GM21576 (cell line): ENCODE data around the gene PDCD4.
"Not testable (repeated sequence)": the region's sequence is repeated elsewhere in the genome, so short reads cannot be mapped to it uniquely, and the experiment has no call there.

Experiments used
- ATAC-seq: cut with Tn5 transposase; IDR thresholded peaks from one replicate; pipeline ENCODE4 v1.9.1; 2021; ENCODE audit warnings: mild to moderate bottlenecking, moderate library complexity; ENCODE audit not compliant: unreplicated experiment

The PDCD4 gene

GRCh38 chr10:110880012-110880411, 8.3 kb downstream of the PDCD4 start:
- no peak for ATAC-seq

GRCh38 chr10:110881247-110881646, 9.5 kb downstream of the PDCD4 start:
- no peak for ATAC-seq

- ATAC-seq = no peak
Observed at GRCh38 chr10:110881905-110882304, 10.2 kb downstream of the PDCD4 start.

- ATAC-seq = no peak
Observed at GRCh38 chr10:110883924-110884323, 12.2 kb downstream of the PDCD4 start.

- no peak for ATAC-seq
Observed at GRCh38 chr10:110885932-110886674, 14.4 kb downstream of the PDCD4 start.

- ATAC-seq = no peak
Observed at GRCh38 chr10:110887560-110887959, 15.8 kb downstream of the PDCD4 start.

- no peak for ATAC-seq
Observed at GRCh38 chr10:110892602-110893288, 21.0 kb downstream of the PDCD4 start.

GRCh38 chr10:110893559-110894179, 21.9 kb downstream of the PDCD4 start:
- ATAC-seq = peak; percentile 60

- no peak for ATAC-seq
Observed at GRCh38 chr10:110897184-110897583, 25.5 kb downstream of the PDCD4 start.

GRCh38 chr10:110898391-110898790, 26.7 kb downstream of the PDCD4 start:
- ATAC-seq = no peak

- ATAC-seq = no peak
Observed at GRCh38 chr10:110900983-110901382, 29.3 kb downstream of the PDCD4 start.

- no peak for ATAC-seq
Observed at GRCh38 chr10:110901954-110902819, 30.5 kb downstream of the PDCD4 start.

- peak; percentile 56 for ATAC-seq
Observed at GRCh38 chr10:110903280-110904278, 31.9 kb downstream of the PDCD4 start.

GRCh38 chr10:110910138-110910537, 38.4 kb downstream of the PDCD4 start:
- ATAC-seq = no peak

- no peak for ATAC-seq
Observed at GRCh38 chr10:110912374-110912773, 40.6 kb downstream of the PDCD4 start.

GRCh38 chr10:110914431-110914830, 42.7 kb downstream of the PDCD4 start:
- no peak for ATAC-seq

- ATAC-seq = no peak
Observed at GRCh38 chr10:110915035-110915434, 43.3 kb downstream of the PDCD4 start.

GRCh38 chr10:110915600-110915999, 43.9 kb downstream of the PDCD4 start:
- not testable (repeated sequence) for ATAC-seq

GRCh38 chr10:110916554-110917346, 45.0 kb downstream of the PDCD4 start:
- ATAC-seq = no peak
